ENCODE measurements around the gene CCL26.
"Not testable (repeated sequence)": the region's sequence is repeated elsewhere in the genome, so short reads cannot be mapped to it uniquely, and the experiment has no call there.

Gene CCL26

DNA sequence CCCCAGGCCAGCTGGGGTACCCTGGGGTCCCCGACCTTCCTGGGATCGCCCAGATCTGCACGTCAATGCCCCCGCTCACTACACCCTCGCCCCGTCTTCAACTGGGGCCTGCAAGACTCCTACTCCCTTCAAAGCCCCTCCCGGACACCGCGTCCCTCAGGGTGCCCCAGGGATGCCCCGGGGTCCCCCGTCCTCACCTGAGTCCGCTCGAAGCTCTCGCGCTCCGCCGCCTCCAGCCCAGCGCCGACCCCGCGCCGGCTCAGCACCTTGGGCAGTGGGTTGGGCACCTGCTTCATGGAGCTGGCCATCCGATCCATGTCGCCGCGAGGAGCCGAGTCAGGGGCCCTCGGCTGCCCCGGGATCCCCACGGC, 33.4 kb downstream of the CCL26 start, which contains the start of gene HIP1:
Gene HIP1 (minus strand): TSS at position 338 of the 371 bp plus-strand sequence. CDS start 21 bp downstream, at position 317.
- no peak for DNase-seq

DNA sequence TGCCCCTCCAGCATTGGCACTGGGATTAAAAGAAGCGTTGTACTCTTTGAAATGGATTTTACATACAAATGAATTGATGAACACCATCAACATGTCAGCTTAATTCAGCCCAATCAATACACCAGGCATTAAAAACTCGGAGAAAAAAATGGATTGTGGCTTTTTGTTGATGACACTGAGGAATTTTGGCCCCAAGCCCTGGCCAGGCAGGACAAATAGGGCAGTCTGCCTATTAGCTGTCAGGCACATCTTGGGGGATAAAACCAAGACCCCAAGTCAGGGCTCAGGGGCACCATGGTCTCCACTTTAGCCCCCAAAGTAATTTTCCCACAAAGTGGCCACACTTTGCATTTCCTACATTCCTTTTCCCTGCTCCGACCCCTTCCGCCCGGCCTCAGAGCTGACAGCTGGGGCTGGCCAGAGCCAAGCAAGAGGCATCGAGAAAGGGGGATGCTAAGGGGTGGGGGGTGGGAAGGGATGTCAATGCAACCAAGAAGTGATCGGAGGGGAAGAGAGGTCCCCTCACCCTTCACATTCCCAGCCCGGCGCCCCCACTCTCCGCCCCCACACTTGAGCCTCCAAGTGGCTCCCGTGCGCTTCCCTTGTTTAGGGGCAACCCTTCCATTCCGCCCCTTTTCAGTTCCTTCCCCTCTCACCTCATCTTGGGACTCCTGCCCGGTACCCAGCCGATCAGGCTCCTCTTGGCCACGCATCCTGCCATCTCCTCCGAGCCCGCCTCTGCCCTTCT, 34.0 kb downstream of the CCL26 start:
- no peak for DNase-seq

DNA sequence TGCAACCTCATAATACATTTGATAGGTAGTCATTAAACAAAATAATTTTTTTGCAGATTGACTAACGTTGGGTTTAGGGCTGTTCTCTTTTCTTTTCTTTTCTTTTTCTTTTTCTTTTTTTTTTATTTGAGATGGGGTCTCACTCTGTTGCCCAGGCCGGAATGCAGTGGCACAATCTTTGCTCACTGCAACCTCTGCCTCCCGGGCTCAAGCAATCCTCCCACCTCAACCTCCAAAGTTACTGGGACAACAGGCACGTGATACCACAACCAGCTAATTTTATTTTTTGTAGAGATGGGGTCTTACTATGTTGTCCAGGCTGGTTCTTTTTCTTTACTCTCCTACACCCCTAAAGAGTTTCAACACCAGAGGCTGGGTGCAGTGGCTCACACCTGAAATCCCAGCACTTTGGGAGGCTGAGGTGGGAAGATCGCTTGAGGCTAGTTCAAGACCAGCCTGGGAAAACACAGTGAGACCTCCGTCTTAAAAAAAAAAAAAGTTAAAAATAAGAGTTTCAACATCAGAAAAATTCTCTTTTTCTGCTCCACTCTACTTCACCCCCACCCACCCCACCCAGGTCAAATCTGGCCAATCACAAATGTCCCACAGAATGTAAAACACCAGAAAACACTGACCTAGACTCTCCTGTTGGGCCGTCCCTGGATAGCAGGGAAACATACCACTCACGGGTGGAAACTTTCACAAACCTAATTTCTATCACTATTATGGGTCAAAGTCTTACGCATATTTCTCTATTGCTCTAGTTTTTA, 36.2 kb downstream of the CCL26 start:
- DNase-seq, result no peak

DNA sequence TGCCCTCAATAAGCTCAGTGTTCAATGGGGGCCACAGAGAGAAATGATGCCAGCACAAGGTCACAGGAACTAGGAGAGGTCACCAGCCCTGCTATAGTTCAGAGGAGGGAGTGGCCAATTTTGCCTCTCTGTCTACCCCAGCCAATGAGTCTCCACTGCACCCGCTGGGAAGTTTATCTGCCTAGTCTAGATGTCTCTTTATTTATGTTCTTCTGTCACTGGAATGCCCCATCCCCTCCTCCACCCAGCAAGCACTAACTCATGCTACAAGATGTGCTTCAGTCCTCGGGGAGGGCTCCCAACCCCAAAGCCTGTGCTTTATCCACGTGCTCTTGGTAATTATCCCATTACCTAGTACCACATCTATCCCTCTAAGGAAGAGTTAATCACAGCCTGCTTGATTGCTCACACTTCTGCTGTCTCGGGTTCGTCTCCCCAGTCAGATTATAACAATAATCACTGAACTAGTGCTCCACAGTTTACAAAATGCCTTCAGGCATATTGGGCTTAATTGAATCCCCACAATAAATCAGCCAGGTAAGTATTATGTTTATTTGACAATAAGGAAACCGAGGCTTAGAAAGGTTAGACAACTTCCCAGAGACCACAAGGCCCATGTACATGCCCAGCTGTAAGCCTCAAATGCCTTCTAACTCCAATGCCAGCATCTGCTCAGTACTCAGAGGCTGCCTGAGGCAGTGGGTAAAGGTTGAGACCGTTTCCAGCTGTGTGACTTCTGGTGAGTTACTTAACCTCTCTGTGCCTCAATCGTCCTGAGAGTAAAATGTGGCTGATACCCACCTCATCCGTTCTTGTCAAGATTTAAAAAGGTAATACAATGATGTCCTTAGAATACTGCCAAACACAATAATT, 37.2 kb downstream of the CCL26 start:
- no peak for DNase-seq

DNA sequence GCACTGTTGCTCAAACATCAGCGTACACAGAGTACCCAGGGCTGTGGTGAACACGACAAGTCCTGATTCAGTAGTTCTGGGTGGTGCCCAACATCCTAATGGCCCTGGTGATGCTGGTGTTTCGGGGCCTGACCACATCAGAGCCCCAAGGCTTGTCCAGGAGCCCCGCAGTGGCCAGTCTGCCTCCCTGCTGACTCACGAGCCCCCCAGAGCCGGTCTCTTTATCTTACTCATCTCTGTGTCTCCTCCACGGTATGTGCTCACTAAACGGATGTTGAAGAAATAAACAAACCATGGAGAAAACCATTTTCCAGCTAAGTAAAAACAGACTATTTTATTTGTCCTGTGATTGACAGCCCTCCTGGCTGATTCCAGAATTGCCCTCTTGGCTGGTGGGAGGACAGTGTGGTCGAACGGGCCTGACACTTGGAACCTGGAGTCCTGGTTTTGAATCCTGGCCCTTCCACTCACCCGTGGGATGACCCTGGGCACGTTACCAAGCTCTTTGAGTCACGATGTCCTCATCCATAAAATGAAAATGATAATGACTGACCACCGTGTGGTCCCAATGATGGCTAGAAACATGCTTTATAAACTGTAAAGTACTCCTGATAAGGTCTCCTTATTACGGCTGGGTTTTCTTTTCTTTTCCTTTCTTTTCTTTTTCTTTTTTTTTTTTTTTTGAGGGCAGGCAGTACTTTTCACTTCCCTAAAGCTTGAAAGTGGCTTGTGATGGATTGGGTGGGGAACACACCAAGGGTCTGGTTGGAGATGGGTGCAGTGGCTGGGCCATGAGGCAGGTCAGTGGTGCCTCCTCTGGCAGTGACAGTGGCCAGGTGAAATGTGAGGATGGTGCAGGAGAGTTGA, 39.0 kb downstream of the CCL26 start:
- no peak for DNase-seq

DNA sequence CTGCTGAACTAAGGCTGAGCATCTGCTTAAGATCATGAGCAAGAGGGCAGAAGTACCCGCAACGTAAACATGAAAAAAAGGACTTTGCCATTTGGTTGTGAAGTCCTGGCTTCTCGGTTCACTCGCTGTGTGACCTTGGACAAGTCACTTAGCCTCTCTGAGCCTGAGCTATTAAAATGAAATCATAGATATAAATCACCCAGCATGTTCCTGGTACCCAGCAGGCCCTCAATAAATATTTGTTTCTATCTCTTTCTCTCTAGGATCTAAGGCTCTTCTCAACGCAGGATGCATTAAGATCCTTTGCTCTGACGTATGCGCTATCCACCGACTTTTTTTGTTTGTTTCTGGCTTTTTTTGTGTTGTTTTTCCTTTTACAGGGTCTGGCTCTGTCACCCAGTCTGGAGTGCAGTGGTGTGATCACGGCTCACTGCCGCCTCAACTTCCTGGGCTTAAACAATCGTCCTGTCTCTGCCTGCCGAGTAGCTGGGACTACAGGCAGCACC, 39.9 kb downstream of the CCL26 start:
- DNase-seq, result no peak

DNA sequence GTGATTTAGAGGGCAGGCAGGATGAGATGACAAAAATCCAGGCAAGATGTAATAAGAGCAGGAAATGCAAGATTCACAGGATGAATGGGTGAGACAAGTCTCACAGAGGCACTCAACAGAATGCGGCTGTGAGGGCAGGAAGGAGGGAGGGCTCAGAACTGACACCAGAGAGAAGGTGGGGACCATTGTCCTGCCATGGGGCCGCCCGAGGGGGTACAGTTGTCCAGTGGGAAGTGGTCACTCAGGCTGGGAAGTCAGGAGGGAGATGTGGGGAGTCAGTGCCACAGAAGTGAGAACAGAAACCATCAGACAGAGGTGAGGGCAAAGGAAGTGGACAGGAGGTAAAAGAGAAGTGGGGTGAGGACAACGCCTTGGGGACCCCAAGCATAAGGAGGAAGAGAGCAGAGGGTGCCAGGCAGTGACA, 42.1 kb downstream of the CCL26 start:
- DNase-seq, result no peak

DNA sequence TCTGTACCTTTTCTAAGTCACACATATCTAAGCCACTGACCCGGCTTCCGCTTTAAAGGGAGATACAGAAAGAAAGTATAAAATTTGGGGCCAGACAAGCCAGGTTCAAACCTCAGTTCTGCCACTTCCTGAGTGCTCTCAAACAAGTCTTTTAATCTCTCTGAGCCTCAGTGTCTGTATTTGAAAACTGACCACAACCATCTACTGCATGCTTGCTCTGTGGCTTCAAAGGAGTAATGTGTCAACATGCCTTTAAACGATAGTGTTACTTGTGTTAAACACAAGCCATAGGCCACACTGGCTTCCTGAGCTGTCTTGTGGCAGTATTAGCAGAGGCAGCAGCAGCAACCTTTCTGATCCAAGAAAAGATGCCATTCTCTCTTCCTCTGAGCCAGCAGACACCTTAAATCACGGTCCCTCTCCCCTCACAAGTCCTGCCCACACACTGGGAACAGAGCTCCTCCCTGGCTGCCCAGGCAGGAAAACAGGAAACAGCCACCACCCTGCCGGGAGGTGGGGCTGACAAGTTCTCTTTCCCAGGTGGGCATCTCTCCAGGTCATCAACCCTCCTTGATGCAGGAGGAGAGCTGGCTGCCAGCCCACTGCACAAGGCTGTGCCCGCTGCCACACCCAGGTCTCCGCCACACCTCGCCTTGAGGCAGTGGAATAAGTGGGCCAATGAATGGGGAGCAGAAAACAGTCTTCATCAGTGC, 44.0 kb downstream of the CCL26 start:
- no peak for DNase-seq

DNA sequence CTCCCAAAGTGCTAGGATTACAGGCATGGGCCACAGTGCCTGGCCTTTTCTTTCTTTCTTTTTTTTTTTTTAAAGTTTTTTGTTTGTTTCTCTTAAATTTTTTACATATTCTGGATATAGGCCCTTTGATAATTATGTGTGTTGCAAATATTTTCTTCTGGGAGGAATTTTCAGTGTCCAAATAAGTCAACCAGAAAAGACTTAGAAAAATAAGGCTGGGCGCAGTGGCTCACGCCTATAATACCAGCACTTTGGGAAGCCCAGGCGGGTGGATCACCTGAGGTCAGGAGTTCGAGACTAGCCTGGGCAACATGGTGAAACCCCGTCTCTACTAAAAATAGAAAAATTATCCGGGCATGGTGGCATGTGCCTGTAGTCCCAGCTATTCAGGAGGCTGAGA, 44.7 kb downstream of the CCL26 start:
- not testable (repeated sequence) for DNase-seq

DNA sequence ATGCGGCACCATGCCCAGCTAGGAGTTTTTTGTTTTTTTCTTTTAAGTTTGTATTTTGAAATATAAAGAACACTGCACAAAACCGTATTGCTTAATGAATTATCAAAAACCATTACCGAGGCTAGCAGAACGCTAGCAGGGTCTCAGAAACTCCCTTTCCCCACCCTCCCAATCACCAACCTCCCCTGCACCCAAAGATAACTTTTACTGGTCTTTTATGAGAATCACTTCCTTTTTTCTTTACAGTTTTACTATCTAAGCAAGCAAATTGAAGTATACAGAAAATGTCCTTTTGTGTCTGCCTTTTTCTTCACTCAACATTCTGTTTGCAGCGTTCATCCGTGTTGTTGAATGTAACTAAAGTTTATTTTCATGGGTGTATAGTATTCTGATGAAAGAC, 46.7 kb downstream of the CCL26 start:
- no peak for DNase-seq

DNA sequence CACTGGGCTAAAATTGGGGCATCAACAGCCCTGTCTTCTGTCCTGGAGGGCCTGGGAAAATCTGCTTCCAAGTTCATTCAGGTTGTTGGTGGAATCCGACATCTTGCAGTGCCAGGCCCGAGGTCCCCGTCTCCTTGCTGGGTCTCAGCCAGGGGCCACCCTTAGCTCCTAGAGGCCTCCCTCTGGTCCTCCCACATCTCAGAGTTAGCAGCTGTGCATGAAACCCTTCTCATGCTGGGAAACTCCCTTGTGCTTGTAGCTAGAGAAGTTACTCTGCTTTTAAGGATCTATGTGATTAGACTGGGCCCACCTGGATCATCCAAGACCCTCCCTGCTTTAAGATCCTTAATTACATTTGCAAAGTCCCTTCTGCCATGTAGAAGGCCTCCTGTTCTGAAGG, 48.6 kb downstream of the CCL26 start:
- no peak for DNase-seq

DNA sequence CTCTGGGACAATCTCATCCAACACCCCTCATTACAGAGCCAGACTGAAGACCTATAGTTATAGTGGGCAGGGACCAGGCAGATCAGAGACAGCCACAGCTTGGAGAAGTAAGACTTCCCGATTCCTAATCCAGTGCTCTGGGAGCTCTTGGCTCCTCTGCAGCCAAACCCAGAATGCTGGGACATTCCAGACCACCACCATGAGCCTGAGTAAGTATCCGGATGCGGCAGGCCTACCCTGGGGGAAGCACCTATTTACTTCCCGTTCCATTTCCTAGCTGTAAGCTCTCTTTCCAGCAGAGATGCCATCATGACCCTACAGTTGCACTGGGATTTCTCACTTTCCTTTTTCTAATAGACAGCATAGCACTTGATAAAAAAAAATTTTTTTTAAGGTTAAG, 49.6 kb downstream of the CCL26 start:
- no peak for DNase-seq

DNA sequence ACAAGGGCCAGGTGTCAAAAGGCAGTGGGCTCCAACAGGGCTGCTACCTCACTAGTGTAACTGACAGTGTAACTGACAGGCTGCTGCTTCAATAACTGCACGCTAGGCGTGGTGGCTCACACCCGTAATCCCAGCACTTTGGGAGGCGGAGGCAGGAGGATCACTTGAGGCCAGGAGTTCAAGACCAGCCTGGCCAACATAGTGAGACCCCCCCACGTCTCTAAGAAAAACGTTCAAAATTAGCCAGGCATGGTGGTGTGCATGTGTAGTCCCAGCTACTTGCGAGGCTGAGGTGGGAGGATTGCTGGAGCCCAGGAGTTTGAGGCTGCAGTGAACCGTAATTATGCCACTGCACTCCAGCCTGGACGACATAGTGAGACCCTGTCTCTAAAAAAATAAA, 50.1 kb downstream of the CCL26 start:
- not testable (repeated sequence) for DNase-seq

DNA sequence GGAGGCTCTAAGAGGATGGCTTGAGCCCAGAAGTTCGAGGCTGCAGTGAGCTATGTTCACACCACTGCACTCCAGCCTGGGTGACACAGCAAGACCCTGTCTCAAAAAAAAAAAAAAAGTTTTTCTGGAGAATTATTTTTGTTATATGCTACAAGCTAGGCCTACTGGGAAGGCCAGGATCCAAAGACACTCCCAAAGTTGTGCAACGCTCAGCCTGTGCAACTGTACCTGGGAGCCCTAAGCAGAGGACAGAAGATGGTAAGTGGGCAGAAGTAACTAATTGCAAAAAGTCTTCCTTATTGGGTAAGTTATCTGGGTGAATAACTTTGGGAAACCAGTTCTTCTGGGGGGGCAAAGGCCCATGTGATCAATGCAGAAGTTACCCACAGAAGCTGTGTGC, 50.6 kb downstream of the CCL26 start:
- DNase-seq, result no peak

DNA sequence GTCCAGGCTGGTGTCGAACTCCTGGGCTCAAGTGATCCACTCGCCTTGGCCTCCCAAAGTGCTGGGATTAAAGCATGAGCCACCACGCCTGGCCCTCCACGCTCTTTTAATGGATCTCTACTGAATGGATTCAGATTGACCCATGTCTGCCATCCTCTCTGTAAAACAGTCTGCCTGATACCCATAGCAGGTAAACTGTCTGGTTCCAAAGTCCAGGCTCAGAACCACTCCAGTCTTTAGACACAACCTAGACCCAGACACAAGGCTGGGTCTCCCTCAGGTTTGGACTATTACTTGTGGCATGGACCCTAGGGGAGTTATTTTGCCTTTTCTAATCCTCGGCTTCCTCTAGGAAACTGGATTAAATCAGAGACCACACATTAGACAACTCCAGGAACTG, 52.4 kb downstream of the CCL26 start:
- no peak for DNase-seq

All from NCI-H1930 (cell line).